Endothelial cell (in vitro differentiated cells): ENCODE results near the gene SPON1. TPM values are rescaled to one million over a fixed set of nuclear protein-coding genes. Genes with fewer than 3 reads are reported as not detected.
"Not testable (repeated sequence)": the region's sequence is repeated elsewhere in the genome, so short reads cannot be mapped to it uniquely, and the experiment has no call there.

Source experiments
- DNase-seq: peaks from one replicate; pipeline ENCODE4 v3.0.0; 2021; ENCODE audit warnings: low spot score
- H3K27ac Mint-ChIP-seq: one replicate; pipeline ENCODE4 v1.8.0; 2021; ENCODE audit warnings: mixed read lengths, inconsistent platforms; ENCODE audit not compliant: unreplicated experiment
- H3K27me3 Mint-ChIP-seq: one replicate; pipeline ENCODE4 v1.8.0; 2021; ENCODE audit warnings: mild to moderate bottlenecking, moderate library complexity, mixed read lengths, inconsistent platforms; ENCODE audit not compliant: unreplicated experiment
- H3K36me3 Mint-ChIP-seq: one replicate; pipeline ENCODE4 v1.8.0; 2021; ENCODE audit warnings: mild to moderate bottlenecking, low read depth, mixed read lengths, inconsistent platforms; ENCODE audit not compliant: unreplicated experiment
- H3K4me1 Mint-ChIP-seq: one replicate; pipeline ENCODE4 v1.8.0; 2021; ENCODE audit warnings: mild to moderate bottlenecking, mixed read lengths, inconsistent platforms; ENCODE audit not compliant: unreplicated experiment
- H3K4me3 Mint-ChIP-seq: one replicate; pipeline ENCODE4 v1.8.0; 2021; ENCODE audit warnings: mild to moderate bottlenecking, mixed read lengths, inconsistent platforms; ENCODE audit not compliant: unreplicated experiment
- H3K9me3 Mint-ChIP-seq: one replicate; pipeline ENCODE4 v1.8.0; 2021; ENCODE audit warnings: mixed read lengths, inconsistent platforms; ENCODE audit not compliant: unreplicated experiment
- total RNA-seq: library from RNA; stranded (reverse); fragmentation: NEBNext Ultra II Directional; extraction: Animal tissue kit (Norgen Biotek cat#: 25700); gene quantifications from one replicate; pipeline ENCODE4 v1.2.1, GENCODE V29; 2021; ENCODE audit not compliant: unreplicated experiment
- TF ChIP-seq, protein P1 (sequence below): fragments of 200-600 bp; sonication (generic); IDR thresholded peaks from one replicate; pipeline ENCODE4 v1.5.0; 2021; ENCODE audit warnings: antibody characterized with exemption; ENCODE audit not compliant: unreplicated experiment

SPON1 gene
- total RNA-seq, 1 donor from 2014 or later = 120 TPM

DNA sequence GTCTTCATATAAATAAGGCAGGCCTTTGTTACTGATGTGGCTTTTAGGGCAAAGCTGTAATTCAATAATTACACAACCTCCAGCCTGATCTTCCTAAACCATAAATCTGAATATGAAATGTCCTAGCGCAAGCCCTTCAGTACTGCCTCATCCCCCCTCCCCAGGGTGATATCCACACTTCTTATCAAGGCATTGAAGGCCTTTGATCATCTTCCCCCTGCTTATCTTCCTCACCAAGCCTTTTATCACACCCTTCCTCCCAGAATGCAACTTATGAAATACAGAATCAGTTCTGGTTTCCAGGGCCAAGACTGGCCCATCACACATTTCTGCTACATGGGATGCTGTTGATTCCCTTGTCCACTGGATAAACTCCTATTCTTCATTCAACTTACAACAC lies 12.1 kb downstream of the SPON1 start:
- H3K27ac Mint-ChIP-seq = no peak overlapping the region
- peaks cover 15% of the 10 kb centered on the region for H3K4me1 Mint-ChIP-seq
- H3K36me3 Mint-ChIP-seq = no peaks in the 10 kb centered on the region
- H3K27me3 Mint-ChIP-seq = peaks cover 2% of the 10 kb centered on the region
- TF ChIP-seq, protein P1, sequence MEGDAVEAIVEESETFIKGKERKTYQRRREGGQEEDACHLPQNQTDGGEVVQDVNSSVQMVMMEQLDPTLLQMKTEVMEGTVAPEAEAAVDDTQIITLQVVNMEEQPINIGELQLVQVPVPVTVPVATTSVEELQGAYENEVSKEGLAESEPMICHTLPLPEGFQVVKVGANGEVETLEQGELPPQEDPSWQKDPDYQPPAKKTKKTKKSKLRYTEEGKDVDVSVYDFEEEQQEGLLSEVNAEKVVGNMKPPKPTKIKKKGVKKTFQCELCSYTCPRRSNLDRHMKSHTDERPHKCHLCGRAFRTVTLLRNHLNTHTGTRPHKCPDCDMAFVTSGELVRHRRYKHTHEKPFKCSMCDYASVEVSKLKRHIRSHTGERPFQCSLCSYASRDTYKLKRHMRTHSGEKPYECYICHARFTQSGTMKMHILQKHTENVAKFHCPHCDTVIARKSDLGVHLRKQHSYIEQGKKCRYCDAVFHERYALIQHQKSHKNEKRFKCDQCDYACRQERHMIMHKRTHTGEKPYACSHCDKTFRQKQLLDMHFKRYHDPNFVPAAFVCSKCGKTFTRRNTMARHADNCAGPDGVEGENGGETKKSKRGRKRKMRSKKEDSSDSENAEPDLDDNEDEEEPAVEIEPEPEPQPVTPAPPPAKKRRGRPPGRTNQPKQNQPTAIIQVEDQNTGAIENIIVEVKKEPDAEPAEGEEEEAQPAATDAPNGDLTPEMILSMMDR = no peak
- no peak for DNase-seq
- H3K9me3 Mint-ChIP-seq = no peaks in the 10 kb centered on the region
- H3K4me3 Mint-ChIP-seq = no peak overlapping the region

DNA sequence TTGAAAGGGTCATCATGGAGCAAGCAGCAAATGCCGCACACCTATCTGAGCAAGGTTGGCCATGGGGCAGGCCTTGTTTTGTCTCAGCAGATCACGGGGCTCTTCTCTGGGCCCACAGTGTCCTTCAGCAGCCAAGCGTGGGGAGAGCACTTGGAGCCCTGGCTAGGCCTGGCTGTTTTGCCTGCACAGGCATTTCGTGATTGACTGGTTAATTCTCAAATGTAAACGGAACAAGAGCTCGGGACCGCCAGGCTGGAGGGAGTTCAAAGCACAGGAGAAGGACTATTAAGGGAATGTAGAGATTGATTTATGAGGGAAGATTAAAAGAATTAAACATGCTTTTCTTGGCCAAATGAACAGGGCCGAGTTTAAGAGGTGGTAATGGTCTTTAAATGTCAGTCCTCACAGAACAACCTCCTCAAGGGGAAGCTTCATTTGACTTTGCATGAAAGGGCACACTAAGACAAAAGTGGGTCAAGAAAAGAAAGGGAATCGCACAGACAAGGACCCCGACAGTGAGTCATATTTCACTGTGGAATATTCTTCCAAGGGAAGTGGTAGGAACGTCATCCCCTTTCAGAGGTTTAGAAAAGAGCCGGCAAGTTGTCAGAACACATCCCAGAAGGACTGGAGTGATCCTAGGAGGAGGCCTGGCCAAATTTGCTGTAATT lies 20.7 kb downstream of the SPON1 start:
- Mint-ChIP-seq H3K4me1 (peaks cover 3% of the 10 kb centered on the region), H3K27ac (no peak overlapping the region), H3K27me3 (no peaks in the 10 kb centered on the region), H3K36me3 (peaks cover 24% of the 10 kb centered on the region), H3K9me3 (no peaks in the 10 kb centered on the region), H3K4me3 (no peak overlapping the region)
- TF ChIP-seq, protein P1 = no peak
- no peak for DNase-seq

DNA sequence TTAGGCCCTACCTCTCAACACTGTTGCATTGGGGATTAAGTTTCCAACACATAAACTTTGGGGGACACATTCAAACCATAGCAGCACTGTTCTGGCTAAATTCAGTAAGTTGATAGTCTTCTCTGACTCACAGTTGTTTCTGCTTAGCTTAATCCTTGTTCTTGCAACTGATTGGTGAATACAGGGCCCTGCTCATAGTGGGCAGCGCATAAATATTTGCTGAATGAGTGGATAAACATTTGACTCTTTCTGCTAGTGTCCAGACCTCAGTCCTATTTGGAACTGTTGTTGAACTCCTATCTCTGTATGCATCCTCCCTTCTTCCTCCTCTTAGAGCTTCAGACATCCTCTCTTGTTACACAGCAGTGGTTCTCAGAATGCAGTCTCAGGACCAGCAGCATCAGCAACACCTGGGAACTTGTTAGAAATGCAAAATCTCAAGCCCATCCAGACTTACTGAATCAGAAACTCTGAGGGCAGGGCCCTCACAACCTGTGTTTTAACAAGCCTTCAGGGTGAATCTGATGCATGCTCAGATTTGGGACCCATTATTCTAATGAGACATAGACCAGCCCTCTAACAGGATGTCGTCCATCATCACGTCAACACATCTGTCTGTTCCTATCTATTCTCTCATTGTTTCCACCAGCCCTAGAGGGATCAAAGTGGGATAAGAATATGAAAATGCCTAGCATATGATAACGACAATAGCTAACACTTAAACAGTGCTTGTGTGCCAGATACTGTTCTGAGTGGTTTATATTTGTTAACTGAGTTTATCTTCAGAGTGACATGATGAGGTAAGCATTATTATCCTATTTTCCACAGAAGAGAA lies 22.3 kb downstream of the SPON1 start:
- H3K4me3 Mint-ChIP-seq = no peak overlapping the region
- peaks cover 24% of the 10 kb centered on the region for H3K36me3 Mint-ChIP-seq
- TF ChIP-seq, protein P1 = no peak
- no peaks in the 10 kb centered on the region for H3K4me1 Mint-ChIP-seq
- H3K27me3 Mint-ChIP-seq = no peaks in the 10 kb centered on the region
- no peak for DNase-seq
- H3K27ac Mint-ChIP-seq = no peak overlapping the region
- no peaks in the 10 kb centered on the region for H3K9me3 Mint-ChIP-seq

DNA sequence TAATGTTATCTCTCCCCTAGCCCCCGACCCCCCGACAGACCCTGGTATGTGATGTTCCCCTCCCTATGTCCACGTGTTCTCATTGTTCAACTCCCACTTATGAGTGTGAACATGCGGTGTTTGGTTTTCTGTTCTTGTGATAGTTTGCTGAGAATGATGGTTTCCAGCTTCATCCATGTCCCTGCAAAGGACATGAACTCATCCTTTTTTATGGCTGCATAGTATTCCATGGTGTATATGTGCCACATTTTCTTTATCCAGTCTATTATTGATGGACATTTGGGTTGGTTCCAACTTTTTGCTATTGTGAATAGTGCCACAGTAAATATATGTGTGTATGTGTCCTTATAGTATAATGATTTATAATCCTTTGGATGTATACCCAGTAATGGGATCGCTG lies 24.2 kb downstream of the SPON1 start:
- not testable (repeated sequence) for H3K4me3 Mint-ChIP-seq, H3K27ac Mint-ChIP-seq, H3K27me3 Mint-ChIP-seq, H3K9me3 Mint-ChIP-seq, H3K4me1 Mint-ChIP-seq, DNase-seq
- H3K36me3 Mint-ChIP-seq = peaks cover 24% of the 10 kb centered on the region

DNA sequence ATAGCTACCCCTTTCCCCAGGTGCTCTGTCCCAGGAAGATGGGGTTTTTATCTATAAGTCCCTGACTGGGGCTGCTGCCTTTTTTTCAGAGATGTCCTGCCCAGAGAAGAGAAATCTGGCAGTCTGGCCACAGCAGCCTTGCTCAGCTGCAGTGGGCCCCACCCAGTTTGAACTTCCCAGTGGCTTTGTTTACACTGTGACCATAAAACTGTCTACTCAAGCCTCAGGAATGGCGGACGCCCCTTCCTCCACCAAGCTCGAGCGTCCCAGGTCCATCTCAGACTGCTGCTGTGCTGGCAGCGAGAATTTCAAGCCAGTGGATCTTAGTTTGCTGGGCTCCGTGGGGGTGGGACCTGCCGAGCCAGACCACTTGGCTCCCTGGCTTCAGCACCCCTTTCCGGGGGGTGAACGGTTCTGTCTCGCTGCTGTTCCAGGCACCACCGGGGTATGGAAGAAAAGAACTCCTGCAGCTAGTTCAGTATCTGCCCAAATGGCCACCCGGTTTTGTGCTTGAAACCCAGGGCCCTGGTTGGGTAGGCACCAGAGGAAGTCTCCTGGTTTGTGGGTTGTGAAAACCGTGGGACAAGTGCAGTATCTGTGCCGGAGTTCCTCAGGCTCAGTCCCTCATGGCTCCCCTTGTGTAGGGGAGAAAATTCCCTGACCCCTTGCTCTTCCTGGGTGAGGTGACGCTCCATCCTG lies 29.8 kb downstream of the SPON1 start:
- DNase-seq, H3K36me3 Mint-ChIP-seq, H3K4me3 Mint-ChIP-seq, H3K27ac Mint-ChIP-seq, H3K9me3 Mint-ChIP-seq, H3K4me1 Mint-ChIP-seq, H3K27me3 Mint-ChIP-seq: not testable (repeated sequence)
